HPDE6-E6E7 (cell line): Measurements from ENCODE around the gene CTTNBP2.
"Not testable (repeated sequence)": the region's sequence is repeated elsewhere in the genome, so short reads cannot be mapped to it uniquely, and the experiment has no call there.

Source experiments
- DNase-seq: peaks from one replicate; pipeline ENCODE4 v3.0.0; 2011; ENCODE audit warnings: missing footprints; ENCODE audit errors: extremely low spot score

CTTNBP2 gene

GRCh38 chr7:117750612-117751563 is 122.4 kb downstream of the CTTNBP2 start:
- peak; percentile 16 for DNase-seq

GRCh38 chr7:117741962-117742361 is 131.3 kb downstream of the CTTNBP2 start:
- DNase-seq = no peak

GRCh38 chr7:117739085-117739484 is 134.2 kb downstream of the CTTNBP2 start:
- DNase-seq = no peak

GRCh38 chr7:117737926-117738325 is 135.3 kb downstream of the CTTNBP2 start:
- DNase-seq = no peak

DNA sequence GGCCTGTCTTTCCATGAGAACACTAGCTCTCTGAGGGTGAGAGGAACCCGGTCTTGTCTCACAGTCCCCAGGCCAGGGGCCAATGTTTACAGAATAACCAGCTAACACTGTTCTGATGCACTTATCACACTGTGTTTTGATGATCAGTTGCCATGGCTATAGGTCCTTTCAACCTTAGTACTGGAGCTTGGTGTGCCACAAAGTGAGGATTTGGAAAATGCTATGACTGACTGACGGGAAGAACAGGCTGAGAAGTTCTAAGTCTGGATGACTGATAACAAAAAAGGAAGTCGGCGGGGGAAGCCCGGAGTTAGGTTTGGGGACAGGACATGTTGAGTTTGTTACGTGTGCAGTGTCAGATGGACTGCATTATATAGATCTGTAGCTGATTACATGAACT is 141.8 kb downstream of the CTTNBP2 start:
- no peak for DNase-seq

DNA sequence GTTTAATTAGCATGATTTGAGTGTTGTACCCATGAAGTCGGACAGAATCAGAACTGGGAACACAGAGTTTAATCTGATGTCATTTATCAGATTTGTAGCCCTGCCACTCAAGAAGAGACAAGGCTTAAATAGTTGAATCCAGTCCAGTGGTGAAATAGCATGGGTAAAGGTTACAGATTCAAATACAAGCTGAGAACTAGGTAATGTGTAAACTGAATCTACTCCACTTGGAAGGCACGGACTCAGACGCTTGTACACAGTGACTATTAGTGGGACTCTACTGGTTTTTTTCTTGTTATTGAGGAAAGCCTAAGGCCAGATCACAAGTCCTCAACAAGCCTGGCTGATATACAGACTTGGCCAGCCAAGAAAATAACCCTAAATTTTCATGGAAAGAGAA is 142.9 kb downstream of the CTTNBP2 start:
- DNase-seq = no peak

- DNase-seq = no peak
These were observed 144.2 kb downstream of the CTTNBP2 start for GRCh38 chr7:117728890-117729624.

- no peak for DNase-seq
These were observed 148.3 kb downstream of the CTTNBP2 start for GRCh38 chr7:117724898-117725297.

- DNase-seq = no peak
These were observed 153.9 kb downstream of the CTTNBP2 start for GRCh38 chr7:117719377-117719776.

DNA sequence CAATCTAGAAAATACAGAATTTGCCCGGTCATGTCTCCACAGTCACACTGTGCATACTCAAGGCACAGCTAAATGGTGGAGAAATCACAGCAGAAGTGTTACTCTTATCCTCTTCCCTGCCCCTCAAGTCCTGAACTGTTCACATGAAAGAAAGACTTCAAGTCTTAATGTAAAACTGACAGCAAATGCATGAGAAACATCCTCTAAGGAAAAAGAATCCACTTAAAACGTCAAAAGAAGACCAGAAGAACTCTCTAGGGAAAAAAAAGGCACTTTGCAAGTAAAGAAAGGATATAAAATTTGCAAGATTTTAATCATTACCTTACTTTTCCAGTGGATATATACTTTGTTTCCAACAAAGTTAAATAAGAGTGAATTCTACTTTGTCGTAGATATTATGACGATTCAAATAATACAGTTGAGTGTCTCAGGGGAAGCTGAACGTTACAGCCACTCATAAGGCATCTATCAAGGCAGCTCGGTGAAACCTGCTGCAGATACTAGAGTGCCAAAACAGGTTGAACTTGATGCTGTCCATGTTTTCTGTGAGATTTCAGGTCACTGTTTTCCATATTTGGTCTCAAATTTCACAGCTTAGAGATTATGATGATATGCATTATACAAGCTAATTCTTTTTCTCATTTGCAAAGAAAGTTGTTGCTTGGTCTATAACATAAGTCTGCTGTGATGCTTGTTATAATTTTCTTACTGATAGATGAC is 155.0 kb downstream of the CTTNBP2 start:
- no peak for DNase-seq

DNA sequence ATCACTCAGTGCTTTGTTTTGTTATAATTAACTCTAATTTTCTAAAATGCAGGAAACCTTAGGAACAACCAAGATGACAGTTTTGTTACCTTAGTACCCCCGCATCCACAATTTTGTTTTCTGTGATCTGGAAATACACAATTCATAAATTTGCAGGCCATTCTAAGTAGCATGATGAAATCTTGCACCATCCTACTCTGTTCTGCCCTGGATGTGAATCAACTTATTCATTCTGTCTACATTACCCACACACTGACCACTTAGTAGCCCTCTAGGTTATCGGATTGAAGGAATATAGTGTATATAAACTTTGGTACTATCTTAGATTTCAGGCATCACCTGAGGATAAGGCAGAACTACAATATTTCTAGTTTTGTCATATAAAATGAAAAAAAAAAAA is 155.9 kb downstream of the CTTNBP2 start:
- no peak for DNase-seq

GRCh38 chr7:117716707-117717299 is 156.4 kb downstream of the CTTNBP2 start:
- DNase-seq = no peak

GRCh38 chr7:117715784-117716445 is 157.3 kb downstream of the CTTNBP2 start:
- peak; percentile 46 for DNase-seq

- DNase-seq = no peak
These were observed 161.7 kb downstream of the CTTNBP2 start for GRCh38 chr7:117711556-117711955.

DNA sequence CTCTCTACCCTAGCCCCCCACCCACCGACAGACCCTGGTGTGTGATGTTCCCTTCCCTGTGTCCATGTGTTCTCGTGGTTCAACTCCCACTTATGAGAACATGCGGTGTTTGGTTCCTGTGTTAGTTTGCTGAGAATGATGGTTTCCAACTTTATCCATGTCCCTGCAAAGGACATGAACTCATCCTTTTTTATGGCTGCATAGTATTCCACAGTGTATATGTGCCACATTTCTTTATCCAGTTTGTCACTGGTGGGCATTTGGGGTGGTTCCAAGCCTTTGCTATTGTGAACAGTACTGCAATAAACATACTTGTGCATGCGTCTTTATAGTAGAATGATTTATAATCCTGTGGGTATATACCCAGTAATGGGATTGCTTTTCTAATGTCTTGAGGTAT is 165.1 kb downstream of the CTTNBP2 start:
- DNase-seq = not testable (repeated sequence)

GRCh38 chr7:117707080-117707479 is 166.2 kb downstream of the CTTNBP2 start:
- DNase-seq = no peak

DNA sequence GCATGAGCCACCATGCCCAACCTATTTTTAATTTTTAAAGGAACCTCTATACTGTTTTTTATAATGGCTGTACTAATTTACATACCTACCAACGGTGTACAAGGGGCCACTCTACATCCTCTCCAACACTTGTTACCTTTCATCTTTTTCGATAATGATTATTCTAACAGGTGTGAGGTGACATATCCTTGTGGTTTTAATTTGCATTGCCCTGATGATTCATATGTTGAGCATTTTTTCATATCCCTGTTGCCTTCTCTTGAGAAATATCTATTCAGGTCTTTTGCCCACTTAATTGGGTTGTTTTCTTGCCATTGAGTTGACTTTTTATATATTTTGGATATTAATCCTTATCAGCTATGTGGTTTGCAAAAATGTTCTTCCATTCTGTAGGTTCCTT is 167.0 kb downstream of the CTTNBP2 start:
- no peak for DNase-seq

- DNase-seq = no peak
These were observed 167.6 kb downstream of the CTTNBP2 start for GRCh38 chr7:117705630-117706029.

GRCh38 chr7:117704063-117704462 is 169.2 kb downstream of the CTTNBP2 start:
- peak; percentile 40 for DNase-seq

DNA sequence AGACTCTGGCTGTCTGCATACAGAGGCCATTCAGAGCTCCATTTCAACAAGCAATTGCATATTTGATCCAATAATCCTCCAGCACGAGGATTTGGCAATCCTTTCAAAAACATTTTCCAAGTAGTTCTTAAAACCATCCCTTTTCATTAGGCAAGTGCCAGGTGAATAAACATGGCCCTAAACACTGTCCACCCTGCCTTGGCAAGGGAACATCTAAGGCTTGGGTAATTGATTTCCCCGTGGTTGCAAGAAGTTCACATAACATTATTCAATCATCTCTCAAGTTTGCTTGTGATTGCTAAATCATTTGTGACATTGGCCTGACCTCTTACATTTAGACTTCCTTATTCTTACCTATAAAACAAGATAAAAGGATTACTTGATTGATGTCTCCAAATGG is 175.2 kb downstream of the CTTNBP2 start:
- no peak for DNase-seq

DNA sequence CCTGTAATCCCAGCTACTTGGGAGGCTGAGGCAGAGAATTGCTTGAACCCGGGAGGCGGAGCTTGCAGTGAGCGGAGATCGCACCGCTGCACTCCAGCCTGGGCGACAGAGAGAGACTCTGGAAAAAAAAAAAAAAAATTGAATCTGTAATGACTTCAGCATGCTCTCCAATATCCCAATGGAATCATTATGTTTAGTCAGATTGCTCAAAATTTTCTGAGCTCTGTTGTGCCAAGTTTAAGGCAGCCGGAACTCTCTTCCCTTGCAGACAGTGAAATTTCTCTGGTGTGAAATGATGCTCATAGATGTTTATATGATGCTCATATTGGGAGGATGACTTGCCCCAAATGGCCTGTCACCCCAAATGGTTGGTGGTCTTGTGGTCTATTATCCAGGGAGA is 180.9 kb downstream of the CTTNBP2 start:
- no peak for DNase-seq
